Prostate gland (tissue), 2 donors: ENCODE data around the gene ZSCAN20. TPM values are rescaled to one million over a fixed set of nuclear protein-coding genes. Genes with fewer than 3 reads are reported as not detected.

Source experiments
- DNase-seq: peaks from one replicate; pipeline ENCODE4 v3.0.0-alpha.2; 2019; ENCODE audit warnings: low spot score
- H3K27ac ChIP-seq, 2 donors: fragments of 200-600 bp; sonication (generic); 2 replicates each; pipeline ENCODE4 v1.5.1; 2017 to 2019
- H3K27me3 ChIP-seq: fragments of 200-600 bp; sonication (generic); replicated peaks from 2 replicates; pipeline ENCODE4 v1.5.1; 2019; ENCODE audit not compliant: insufficient read depth
- H3K36me3 ChIP-seq, 2 donors: fragments of 200-600 bp; sonication (generic); 1 replicate in 1 of 2; 2 replicates in 1 of 2; pipeline versions ENCODE4 v1.5.1 to v1.8.1; 2017 to 2019
- H3K4me1 ChIP-seq: fragments of 200-600 bp; sonication (generic); replicated peaks from 2 replicates; pipeline ENCODE4 v1.5.1; 2019
- H3K4me3 ChIP-seq, 2 donors: fragments of 200-600 bp; sonication (generic); 2 replicates each; pipeline ENCODE4 v1.5.1; 2017 to 2019
- H3K9me3 ChIP-seq: fragments of 200-600 bp; sonication (generic); 2 replicates; pipeline ENCODE4 v1.5.1; 2017
- POLR2A ChIP-seq: fragments of 450-650 bp; IDR thresholded peaks from one replicate; pipeline ENCODE4 v1.6.1; 2016; ENCODE audit warnings: antibody characterized with exemption, mild to moderate bottlenecking
- POLR2AphosphoS5 ChIP-seq: sonication (generic); formaldehyde crosslinking; IDR thresholded peaks from one replicate; pipeline ENCODE4 v1.6.1; 2017; ENCODE audit warnings: antibody characterized with exemption
- WGBS: methylation state at CpG from one replicate; pipeline ENCODE4 v1.1.5; 2018; 5-methylcytosine and 5-hydroxymethylcytosine counted together
- intact Hi-C: fragments of 100-400 bp; cut with DNase I; formaldehyde crosslinking; loops from one replicate; pipeline ENCODE4 v1.14.2; 2022
- total RNA-seq, 2 donors: library from RNA; depleted of rRNA; stranded (reverse); fragments of >200 nt; gene quantifications; one replicate each; pipeline ENCODE4 v1.1.0, GENCODE V29; 2016
- TF ChIP-seq, protein P1 (sequence below), 4 experiments: fragments of 200-600 bp in 2 of 4; fragments of 450-650 bp in 2 of 4; sonication (generic) in 2 of 4; IDR thresholded peaks; 1 replicate in 3 of 4; 2 replicates in 1 of 4; pipeline ENCODE4 v1.5.1; 2016 to 2019; ENCODE audit warnings: antibody characterized with exemption in 4 of 4, mild to moderate bottlenecking in 2 of 4, moderate library complexity in 2 of 4

The ZSCAN20 gene
- total RNA-seq, result 10 to 100 TPM in 1 of 2 donors, 1 to 10 TPM in 1; 4.7 to 11.1 TPM

DNA sequence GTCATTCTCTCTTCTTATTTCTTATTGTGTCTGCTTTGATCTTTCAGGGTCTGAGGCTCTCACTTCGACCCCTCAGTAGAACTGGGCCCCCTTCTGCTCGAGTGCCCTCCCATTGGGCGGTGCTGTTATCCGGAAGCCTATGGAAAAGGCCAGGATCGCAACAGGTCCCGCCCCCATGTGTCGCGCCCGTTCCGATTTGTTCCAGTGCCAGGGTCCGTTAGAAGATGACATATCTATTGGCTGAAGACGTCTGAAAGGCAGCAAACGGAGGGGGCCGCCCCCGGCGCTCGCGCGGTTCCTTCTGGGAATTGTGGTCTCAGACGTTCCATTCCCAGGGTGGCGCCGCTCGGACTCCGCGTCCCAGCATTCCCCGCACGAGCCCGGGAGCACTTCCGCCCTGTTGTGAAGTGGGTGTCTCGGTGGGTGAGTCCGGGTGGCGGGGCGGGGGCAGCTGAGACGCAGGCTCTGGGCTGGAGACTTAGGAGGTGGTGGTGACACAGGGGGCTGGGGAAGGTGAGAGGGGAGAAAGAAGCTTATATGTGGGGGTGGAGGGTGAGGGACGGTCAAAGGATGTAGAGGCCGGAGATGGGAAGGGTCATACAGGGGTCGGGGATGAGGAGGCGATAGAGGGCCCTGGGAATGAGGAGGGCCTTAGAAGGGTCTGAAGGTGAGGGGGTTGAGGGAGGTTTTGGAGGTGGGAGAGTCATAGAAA is at the start of gene ZSCAN20:
TSS of gene ZSCAN20 (plus strand) at position 377 of the 712 bp plus-strand sequence. CDS start 6,644 bp downstream, outside the sequence.
- WGBS, result under 1% methylated on average over 37 of the region's 38 CpGs
- H3K9me3 ChIP-seq, result no peaks in the 10 kb centered on the region
- H3K27ac ChIP-seq, result peak within 1 kb of the TSS; percentile 53 to 70
- H3K36me3 ChIP-seq, result no peaks in the 10 kb centered on the region
- peak within 1 kb of the TSS; percentile 41 to 44 for H3K4me3 ChIP-seq
- peak; percentile 96 for DNase-seq
- H3K27me3 ChIP-seq, result no peaks in the 10 kb centered on the region
- TF ChIP-seq, protein P1, sequence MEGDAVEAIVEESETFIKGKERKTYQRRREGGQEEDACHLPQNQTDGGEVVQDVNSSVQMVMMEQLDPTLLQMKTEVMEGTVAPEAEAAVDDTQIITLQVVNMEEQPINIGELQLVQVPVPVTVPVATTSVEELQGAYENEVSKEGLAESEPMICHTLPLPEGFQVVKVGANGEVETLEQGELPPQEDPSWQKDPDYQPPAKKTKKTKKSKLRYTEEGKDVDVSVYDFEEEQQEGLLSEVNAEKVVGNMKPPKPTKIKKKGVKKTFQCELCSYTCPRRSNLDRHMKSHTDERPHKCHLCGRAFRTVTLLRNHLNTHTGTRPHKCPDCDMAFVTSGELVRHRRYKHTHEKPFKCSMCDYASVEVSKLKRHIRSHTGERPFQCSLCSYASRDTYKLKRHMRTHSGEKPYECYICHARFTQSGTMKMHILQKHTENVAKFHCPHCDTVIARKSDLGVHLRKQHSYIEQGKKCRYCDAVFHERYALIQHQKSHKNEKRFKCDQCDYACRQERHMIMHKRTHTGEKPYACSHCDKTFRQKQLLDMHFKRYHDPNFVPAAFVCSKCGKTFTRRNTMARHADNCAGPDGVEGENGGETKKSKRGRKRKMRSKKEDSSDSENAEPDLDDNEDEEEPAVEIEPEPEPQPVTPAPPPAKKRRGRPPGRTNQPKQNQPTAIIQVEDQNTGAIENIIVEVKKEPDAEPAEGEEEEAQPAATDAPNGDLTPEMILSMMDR (IDR thresholded peaks at IDR 0.05), result peak in 2 of 4 experiments; percentile 18 to 28
- TF ChIP-seq POLR2AphosphoS5, result peak; percentile 96
- TF ChIP-seq POLR2A, result peak; percentile 41
- intact Hi-C loops, result loop anchor here (5.0 to 10.0 kb wide), 2 partner anchors 105 to 258 kb away; no protein-coding TSS in a partner anchor
- no peaks in the 10 kb centered on the region for H3K4me1 ChIP-seq

- WGBS, result 27% methylated on average over 4 of the region's 4 CpGs
- H3K9me3 ChIP-seq, result no peaks in the 10 kb centered on the region
- H3K36me3 ChIP-seq, result no peaks in the 10 kb centered on the region
- no peak for DNase-seq
- H3K4me3 ChIP-seq, result no peak overlapping the region
- H3K27ac ChIP-seq, result peak overlapping the region in 1 of 2 donors; percentile 4
- peaks cover 8% of the 10 kb centered on the region for H3K4me1 ChIP-seq
- no peaks in the 10 kb centered on the region for H3K27me3 ChIP-seq
- TF ChIP-seq, protein P1 (IDR thresholded peaks at IDR 0.05), result no peak
- no peak for TF ChIP-seq POLR2A
- peak; percentile 51 for TF ChIP-seq POLR2AphosphoS5
- intact Hi-C loops, result no loop called here
Measured at GRCh38 chr1:33424205-33424604, 48.2 kb upstream of the ZSCAN20 start.

DNA sequence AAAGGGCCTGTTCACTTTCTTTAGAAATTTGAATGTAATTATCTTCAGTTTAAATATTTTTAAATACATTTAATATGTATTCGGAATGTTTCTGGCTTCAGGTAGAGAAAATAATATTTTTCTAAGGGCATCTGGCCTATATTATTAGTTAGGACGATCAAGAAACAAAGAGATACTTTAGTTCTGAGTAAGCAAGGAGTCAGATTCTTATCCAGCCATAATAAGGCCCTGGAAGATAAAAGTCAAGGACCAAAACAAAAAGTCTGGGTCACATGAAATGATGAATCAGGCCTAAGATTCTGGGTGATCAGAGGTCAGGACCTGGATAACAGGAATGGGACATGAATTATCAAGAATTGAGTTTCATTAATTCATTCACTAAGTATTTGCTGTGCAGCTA is 47.8 kb upstream of the ZSCAN20 start:
- Histone ChIP-seq H3K4me1 (peaks cover 8% of the 10 kb centered on the region), H3K9me3 (no peaks in the 10 kb centered on the region), H3K27me3 (no peaks in the 10 kb centered on the region), H3K36me3 (no peaks in the 10 kb centered on the region), H3K4me3 (no peak overlapping the region), H3K27ac (peak overlapping the region in 1 of 2 donors; percentile 4)
- WGBS, result 29% methylated on average over 2 of the region's 2 CpGs
- DNase-seq, result no peak
- TF ChIP-seq POLR2AphosphoS5 (no peak), POLR2A (no peak)
- TF ChIP-seq, protein P1 (IDR thresholded peaks at IDR 0.05), result no peak
- intact Hi-C loops, result no loop called here

DNA sequence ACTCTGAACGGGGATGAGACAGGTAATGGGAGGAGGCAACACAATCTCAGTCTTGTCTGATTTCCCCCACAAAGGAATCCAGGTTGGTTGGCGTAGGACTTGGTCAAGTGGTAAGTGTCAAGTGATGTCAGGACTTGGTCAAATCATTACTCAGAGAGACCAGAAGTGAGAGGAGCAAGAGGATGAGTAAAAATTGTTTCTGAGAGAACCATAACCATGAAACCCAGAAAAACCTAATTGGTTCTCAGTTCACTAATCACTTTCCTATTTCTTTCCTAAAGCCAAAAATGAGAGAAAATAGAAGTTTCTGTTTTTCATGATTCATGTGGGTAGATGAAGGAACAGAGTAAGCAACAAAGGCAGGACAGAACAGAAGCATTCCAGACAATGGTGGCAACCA is 46.5 kb upstream of the ZSCAN20 start:
- H3K4me3 ChIP-seq, result no peak overlapping the region
- no peaks in the 10 kb centered on the region for H3K9me3 ChIP-seq
- intact Hi-C loops, result no loop called here
- DNase-seq, result no peak
- H3K27ac ChIP-seq, result no peak overlapping the region
- no peaks in the 10 kb centered on the region for H3K36me3 ChIP-seq
- TF ChIP-seq POLR2A (no peak), POLR2AphosphoS5 (no peak)
- TF ChIP-seq, protein P1 (IDR thresholded peaks at IDR 0.05), result no peak
- WGBS, result 89% methylated on average over 2 of the region's 2 CpGs
- no peaks in the 10 kb centered on the region for H3K27me3 ChIP-seq
- H3K4me1 ChIP-seq, result peaks cover 8% of the 10 kb centered on the region

- intact Hi-C loops, result no loop called here
- Histone ChIP-seq H3K27me3 (no peaks in the 10 kb centered on the region), H3K4me1 (peaks cover 8% of the 10 kb centered on the region), H3K9me3 (no peaks in the 10 kb centered on the region), H3K27ac (no peak overlapping the region), H3K4me3 (no peak overlapping the region), H3K36me3 (no peaks in the 10 kb centered on the region)
- 52% methylated on average over 3 of the region's 3 CpGs for WGBS
- TF ChIP-seq POLR2A (no peak), POLR2AphosphoS5 (no peak)
- TF ChIP-seq, protein P1 (IDR thresholded peaks at IDR 0.05), result no peak
- no peak for DNase-seq
Measured at GRCh38 chr1:33426916-33427315, 45.5 kb upstream of the ZSCAN20 start.
